ENCODE results near the gene NUPR1.
A peak's percentile ranks its signal among the peaks of the same experiment; 100 is the strongest.

NUPR1 gene

DNA sequence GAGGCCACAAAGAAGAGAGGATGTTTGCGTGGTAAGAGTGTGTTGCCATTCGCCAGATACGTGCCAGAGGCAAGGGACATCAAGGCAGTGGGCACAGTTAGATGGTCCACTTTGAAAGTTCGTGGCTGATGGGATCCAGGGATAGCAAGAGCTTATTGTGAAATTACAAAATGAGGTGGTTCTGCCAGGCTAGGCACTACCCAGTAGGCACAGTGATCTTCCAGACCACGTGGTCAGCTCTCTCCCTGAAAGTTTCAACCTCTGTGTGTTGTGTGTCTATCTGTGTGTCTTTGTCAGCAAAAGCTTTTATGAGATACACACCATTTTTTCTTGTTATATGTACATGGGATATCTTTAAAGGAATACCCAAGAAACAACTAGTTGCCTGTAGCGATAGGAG, 24.4 kb upstream of the NUPR1 start:
- Histone ChIP-seq H3K4me3 (ENCODE audit: low read depth, low read length) (no peak overlapping the region), H3K27ac (no peak overlapping the region), H3K79me2 (peaks cover 44% of the 10 kb centered on the region), H3K4me1 (peaks cover 15% of the 10 kb centered on the region), H3K9me3 (ENCODE audit: control insufficient read depth, low read length) (no peaks in the 10 kb centered on the region), H3K4me2 (ENCODE audit: low read length) (no peak overlapping the region), H3K27me3 (ENCODE audit: control insufficient read depth, insufficient read depth, low read length) (no peaks in the 10 kb centered on the region), H3K36me3 (ENCODE audit: control insufficient read depth, insufficient read depth, low read length) (no peaks in the 10 kb centered on the region), H3K9ac (no peak overlapping the region), H2AFZ (no peak overlapping the region)
- TF ChIP-seq, protein P1, sequence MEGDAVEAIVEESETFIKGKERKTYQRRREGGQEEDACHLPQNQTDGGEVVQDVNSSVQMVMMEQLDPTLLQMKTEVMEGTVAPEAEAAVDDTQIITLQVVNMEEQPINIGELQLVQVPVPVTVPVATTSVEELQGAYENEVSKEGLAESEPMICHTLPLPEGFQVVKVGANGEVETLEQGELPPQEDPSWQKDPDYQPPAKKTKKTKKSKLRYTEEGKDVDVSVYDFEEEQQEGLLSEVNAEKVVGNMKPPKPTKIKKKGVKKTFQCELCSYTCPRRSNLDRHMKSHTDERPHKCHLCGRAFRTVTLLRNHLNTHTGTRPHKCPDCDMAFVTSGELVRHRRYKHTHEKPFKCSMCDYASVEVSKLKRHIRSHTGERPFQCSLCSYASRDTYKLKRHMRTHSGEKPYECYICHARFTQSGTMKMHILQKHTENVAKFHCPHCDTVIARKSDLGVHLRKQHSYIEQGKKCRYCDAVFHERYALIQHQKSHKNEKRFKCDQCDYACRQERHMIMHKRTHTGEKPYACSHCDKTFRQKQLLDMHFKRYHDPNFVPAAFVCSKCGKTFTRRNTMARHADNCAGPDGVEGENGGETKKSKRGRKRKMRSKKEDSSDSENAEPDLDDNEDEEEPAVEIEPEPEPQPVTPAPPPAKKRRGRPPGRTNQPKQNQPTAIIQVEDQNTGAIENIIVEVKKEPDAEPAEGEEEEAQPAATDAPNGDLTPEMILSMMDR (IDR thresholded peaks at IDR 0.05) = no peak

DNA sequence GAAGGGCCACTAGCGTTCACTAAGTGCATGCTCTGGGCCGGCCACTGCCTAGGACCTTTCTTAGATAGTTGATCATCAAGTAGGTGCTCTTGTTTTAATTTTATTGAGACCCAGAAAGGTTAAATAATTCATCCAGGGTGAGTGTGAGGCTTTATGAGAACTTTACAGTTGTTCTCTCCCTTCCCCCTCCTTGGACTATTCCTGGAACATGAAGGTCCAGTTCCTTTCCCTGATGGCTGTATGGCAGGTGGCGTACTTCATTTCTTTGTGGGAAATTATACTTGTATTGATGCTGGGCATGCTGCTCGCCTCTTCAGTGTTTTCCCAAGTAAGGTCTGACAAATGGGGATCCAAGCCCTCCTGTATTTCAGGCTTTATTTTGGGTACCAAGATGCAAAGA, 23.4 kb upstream of the NUPR1 start:
- no peak overlapping the region for H3K9ac ChIP-seq
- peak overlapping the region; percentile 58 for H3K27ac ChIP-seq
- peak overlapping the region; percentile 35 for H3K4me2 ChIP-seq (ENCODE audit: low read length)

DNA sequence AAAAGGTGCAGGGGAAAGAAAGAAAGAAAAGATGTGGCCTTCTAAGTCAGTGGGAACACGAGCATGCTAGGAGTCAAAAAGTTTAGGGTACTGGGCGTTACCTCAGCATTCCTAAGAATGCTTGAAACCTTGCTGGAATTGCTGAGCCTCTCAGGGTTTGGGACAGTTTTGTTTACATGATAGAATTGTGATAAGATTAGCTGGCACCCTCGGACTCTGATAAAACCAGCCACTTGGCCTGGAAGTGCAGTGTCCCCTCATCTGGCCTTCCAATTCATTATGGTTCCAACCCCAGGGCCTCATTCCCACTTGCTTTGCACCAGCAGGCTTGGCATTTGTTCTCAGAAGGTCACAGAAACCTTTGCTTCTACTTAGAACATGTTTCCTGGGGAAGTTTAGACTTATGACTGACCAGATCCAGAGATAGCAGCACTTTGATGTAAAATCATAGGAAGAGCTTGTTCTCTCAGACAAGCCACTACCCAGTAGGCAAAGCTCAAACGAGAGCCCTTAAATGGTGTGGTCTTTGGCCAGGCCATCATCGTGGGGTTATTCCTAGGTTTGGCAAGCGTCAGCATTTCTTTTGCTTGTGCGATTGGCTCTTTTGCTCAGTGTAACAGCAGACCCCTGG, 22.9 kb upstream of the NUPR1 start:
- no peaks in the 10 kb centered on the region for H3K9me3 ChIP-seq (ENCODE audit: control insufficient read depth, low read length)
- peaks cover 15% of the 10 kb centered on the region for H3K4me1 ChIP-seq
- H3K27ac ChIP-seq = peak overlapping the region; percentile 58
- TF ChIP-seq, protein P1 (IDR thresholded peaks at IDR 0.05) = no peak
- peak overlapping the region; percentile 4 for H2AFZ ChIP-seq
- H3K79me2 ChIP-seq = peaks cover 31% of the 10 kb centered on the region
- H3K27me3 ChIP-seq (ENCODE audit: control insufficient read depth, insufficient read depth, low read length) = no peaks in the 10 kb centered on the region
- H3K4me2 ChIP-seq (ENCODE audit: low read length) = peak overlapping the region; percentile 35
- no peak overlapping the region for H3K4me3 ChIP-seq (ENCODE audit: low read depth, low read length)
- H3K36me3 ChIP-seq (ENCODE audit: control insufficient read depth, insufficient read depth, low read length) = no peaks in the 10 kb centered on the region
- no peak overlapping the region for H3K9ac ChIP-seq

More for the DNA sequence above, 23.4 kb upstream of the NUPR1 start:
- Histone ChIP-seq H3K27me3 (ENCODE audit: control insufficient read depth, insufficient read depth, low read length) (no peaks in the 10 kb centered on the region), H3K4me3 (ENCODE audit: low read depth, low read length) (no peak overlapping the region), H3K4me1 (peaks cover 15% of the 10 kb centered on the region), H2AFZ (peak overlapping the region; percentile 4), H3K79me2 (peaks cover 34% of the 10 kb centered on the region), H3K36me3 (ENCODE audit: control insufficient read depth, insufficient read depth, low read length) (no peaks in the 10 kb centered on the region), H3K9me3 (ENCODE audit: control insufficient read depth, low read length) (no peaks in the 10 kb centered on the region)
- TF ChIP-seq, protein P1 (IDR thresholded peaks at IDR 0.05) = no peak

DNA sequence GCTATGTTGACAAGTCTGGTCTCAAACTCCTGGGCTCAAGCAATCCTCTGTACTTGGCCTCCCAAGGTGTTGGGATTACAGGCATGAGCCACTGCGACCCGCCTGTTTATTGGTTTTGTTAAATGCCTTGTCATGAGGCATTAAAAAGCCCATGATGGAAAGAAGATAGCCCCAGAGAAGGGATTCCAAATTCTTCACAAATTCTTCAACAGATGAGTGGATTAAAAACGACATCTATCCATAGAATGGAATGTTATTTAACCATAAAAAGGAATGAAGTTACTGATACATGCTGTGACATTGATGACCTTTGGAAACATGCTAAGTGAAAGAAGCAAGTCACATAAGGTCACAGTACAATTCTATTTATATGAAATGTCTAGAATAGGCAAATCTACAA, 19.7 kb upstream of the NUPR1 start:
- H3K4me2 ChIP-seq (ENCODE audit: low read length) = no peak overlapping the region
- H3K79me2 ChIP-seq = peaks cover 14% of the 10 kb centered on the region
- H3K9ac ChIP-seq = no peak overlapping the region
- H3K27ac ChIP-seq = no peak overlapping the region
- H3K27me3 ChIP-seq (ENCODE audit: control insufficient read depth, insufficient read depth, low read length) = no peaks in the 10 kb centered on the region
- no peak overlapping the region for H2AFZ ChIP-seq
- TF ChIP-seq, protein P1 (IDR thresholded peaks at IDR 0.05) = no peak
- no peaks in the 10 kb centered on the region for H3K36me3 ChIP-seq (ENCODE audit: control insufficient read depth, insufficient read depth, low read length)
- H3K4me1 ChIP-seq = peaks cover 22% of the 10 kb centered on the region
- no peaks in the 10 kb centered on the region for H3K9me3 ChIP-seq (ENCODE audit: control insufficient read depth, low read length)
- no peak overlapping the region for H3K4me3 ChIP-seq (ENCODE audit: low read depth, low read length)

DNA sequence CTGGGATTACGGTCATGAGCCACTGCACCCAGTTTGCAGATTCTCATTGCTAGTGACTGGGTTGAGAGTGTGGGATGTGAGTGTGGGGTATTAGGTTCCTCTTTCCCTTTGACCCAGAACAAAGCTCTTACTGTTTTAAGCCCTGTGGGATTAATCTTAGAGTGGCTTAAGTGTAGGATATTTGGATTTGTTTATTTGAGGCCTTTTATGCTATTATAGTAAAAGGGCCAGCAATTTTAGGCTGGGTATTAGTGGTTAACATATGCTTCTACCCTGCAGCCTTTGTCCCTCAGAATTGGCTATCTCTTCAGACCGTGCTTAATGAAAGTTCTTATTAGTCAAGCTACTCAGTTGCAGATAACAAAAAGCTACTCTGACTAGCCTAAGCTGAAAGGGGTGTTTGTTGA, 18.1 kb upstream of the NUPR1 start:
- no peaks in the 10 kb centered on the region for H3K27me3 ChIP-seq (ENCODE audit: control insufficient read depth, insufficient read depth, low read length)
- TF ChIP-seq, protein P1 (IDR thresholded peaks at IDR 0.05) = no peak
- no peaks in the 10 kb centered on the region for H3K9me3 ChIP-seq (ENCODE audit: control insufficient read depth, low read length)
- H2AFZ ChIP-seq = no peak overlapping the region
- H3K4me2 ChIP-seq (ENCODE audit: low read length) = no peak overlapping the region
- H3K4me1 ChIP-seq = peaks cover 15% of the 10 kb centered on the region
- H3K9ac ChIP-seq = no peak overlapping the region
- H3K79me2 ChIP-seq = peaks cover 10% of the 10 kb centered on the region
- no peak overlapping the region for H3K4me3 ChIP-seq (ENCODE audit: low read depth, low read length)
- no peak overlapping the region for H3K27ac ChIP-seq
- H3K36me3 ChIP-seq (ENCODE audit: control insufficient read depth, insufficient read depth, low read length) = no peaks in the 10 kb centered on the region

All from parathyroid adenoma (tissue), 2 donors.